ENCODE data around the gene EMID1.

GRCh38 chr22:29195964-29196666 is 9.6 kb upstream of the EMID1 start:
- TF ChIP-seq, protein P1, sequence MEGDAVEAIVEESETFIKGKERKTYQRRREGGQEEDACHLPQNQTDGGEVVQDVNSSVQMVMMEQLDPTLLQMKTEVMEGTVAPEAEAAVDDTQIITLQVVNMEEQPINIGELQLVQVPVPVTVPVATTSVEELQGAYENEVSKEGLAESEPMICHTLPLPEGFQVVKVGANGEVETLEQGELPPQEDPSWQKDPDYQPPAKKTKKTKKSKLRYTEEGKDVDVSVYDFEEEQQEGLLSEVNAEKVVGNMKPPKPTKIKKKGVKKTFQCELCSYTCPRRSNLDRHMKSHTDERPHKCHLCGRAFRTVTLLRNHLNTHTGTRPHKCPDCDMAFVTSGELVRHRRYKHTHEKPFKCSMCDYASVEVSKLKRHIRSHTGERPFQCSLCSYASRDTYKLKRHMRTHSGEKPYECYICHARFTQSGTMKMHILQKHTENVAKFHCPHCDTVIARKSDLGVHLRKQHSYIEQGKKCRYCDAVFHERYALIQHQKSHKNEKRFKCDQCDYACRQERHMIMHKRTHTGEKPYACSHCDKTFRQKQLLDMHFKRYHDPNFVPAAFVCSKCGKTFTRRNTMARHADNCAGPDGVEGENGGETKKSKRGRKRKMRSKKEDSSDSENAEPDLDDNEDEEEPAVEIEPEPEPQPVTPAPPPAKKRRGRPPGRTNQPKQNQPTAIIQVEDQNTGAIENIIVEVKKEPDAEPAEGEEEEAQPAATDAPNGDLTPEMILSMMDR (IDR thresholded peaks at IDR 0.05): no peak
- TF ChIP-seq POLR2AphosphoS5 (IDR thresholded peaks at IDR 0.05): no peak
- no peak for TF ChIP-seq POLR2A (IDR thresholded peaks at IDR 0.05)
